NCI-H2196 treated with DMSO at 0.1 percent for 48 hours (cell line): ENCODE measurements around the gene SUGCT.

Source experiments
- DNase-seq: peaks from one replicate; lab custom pipeline; 2025; ENCODE audit not compliant: unreplicated experiment; lab: John Stamatoyannopoulos, UW

SUGCT gene

DNA sequence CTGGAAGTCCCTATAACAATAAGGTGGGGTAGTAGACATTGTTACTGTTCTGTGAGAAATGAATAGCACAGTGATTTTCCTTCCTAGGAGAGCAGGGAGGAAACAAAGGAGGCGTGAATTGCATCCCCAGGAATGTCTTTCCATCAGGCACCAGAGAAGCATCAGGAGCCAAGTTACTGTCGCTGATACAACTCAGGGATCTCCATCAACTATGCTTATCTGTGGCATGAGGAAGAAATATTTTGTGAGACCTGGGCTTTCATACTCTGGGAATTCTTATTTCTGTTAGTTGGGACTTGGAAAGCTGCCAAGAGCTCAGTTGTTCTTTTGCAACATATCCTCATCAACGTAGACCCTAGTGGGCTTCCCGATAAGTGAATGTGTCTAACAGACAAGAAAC is 622.3 kb downstream of the SUGCT start:
- DNase-seq, result no peak

DNA sequence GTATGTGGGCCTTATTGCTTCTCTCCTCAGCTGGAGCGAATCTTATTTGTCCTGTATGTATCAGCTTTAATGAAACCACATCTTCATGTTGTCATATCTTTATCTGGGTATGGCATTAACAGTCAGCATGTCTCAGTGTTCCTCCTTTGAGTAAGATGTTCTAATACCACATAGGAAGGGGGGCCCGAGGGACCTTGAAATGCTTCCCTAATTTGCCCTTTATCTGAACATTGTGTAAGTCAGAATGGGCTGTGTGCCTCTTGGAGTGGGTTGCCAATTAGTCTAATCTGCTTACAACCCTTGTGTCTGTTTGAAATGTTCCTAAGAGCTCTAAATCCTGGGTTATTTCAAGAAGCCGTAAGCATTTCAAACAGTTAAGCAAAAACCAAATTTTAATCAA is 623.8 kb downstream of the SUGCT start:
- DNase-seq, result no peak

DNA sequence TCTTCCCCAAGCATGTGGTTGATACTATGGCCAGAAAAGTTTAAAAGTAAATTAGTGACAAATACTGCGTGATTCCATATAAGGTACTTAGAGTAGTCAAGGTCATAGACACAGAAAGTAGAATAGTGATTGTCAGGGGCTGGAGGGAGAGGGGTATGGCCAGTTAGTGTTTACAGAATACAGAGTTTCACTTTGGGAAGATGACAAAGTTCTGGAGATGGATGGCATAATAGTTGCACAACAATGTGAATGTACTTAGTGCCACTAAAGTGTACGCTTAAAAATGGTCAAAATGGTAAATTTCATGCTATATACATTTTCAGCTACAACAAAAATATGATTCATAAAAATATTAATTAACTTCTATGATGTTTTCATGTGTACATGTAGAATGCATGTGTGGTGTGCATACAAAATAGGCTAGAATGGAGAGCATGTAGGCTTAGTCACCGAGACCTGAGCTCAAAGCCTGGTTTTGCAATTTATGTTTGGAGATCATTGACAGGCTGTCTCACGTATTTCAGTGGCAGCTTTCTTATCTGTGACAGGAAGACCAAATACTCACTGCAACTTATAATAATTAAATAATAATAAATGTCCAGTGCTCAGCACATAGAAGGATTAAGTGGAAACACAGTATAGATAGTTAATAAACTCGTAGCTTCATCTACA is 625.6 kb downstream of the SUGCT start:
- no peak for DNase-seq

DNA sequence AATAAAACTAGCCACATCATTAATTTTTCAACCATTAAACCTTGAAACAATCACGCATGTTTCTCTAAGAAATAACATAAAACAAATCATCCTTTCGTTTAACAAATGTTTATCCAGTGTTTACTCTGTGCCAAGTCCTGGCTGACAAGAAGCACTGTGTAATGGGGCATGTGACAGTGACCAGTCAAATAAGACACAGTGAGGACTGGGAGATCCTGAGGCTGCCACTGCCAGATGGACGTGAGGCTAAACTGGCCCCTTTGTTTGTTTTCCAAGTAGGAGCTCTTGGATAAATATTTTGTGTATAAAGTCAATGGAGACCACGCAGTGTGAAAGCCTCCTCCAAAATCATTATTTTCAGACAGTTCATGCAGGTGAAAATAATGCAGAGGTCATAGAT is 626.2 kb downstream of the SUGCT start:
- DNase-seq, result no peak

DNA sequence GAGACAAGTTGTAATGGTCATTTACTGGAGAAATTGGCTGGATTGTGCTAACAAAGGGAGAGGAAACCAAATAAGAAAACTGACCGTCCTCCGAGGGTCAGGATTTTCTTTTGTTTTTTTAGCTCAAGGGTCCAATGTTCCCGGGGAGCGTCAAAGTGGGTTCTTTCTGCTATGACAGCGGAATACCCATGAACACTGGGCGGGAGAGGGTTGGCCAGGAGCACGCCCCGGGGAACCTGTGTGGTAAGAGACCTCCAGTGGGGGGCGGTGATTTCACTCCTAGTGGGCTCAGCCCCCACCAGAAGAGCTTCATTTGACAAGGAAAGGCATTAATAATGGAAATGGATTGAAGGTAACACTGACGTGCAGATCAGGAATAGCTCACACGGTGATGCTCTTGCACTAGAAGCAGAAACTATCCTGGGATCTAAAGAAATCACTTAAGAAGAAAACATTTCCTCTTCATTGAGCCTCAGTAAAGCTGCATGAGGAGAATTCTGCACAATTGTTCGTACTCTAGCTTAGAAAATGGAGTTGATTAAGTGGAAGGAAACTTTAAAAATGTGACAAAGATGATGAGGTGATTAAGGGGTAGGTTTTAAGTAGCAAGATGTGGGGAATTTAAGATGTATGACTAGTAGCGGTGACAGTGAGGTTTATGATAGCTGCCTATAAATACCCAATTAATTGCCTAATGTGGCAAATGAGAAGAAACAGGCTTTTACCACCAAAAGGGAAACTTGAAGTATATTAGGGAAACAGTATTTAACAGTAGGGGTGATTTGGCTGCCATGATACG is 627.2 kb downstream of the SUGCT start:
- DNase-seq, result no peak

DNA sequence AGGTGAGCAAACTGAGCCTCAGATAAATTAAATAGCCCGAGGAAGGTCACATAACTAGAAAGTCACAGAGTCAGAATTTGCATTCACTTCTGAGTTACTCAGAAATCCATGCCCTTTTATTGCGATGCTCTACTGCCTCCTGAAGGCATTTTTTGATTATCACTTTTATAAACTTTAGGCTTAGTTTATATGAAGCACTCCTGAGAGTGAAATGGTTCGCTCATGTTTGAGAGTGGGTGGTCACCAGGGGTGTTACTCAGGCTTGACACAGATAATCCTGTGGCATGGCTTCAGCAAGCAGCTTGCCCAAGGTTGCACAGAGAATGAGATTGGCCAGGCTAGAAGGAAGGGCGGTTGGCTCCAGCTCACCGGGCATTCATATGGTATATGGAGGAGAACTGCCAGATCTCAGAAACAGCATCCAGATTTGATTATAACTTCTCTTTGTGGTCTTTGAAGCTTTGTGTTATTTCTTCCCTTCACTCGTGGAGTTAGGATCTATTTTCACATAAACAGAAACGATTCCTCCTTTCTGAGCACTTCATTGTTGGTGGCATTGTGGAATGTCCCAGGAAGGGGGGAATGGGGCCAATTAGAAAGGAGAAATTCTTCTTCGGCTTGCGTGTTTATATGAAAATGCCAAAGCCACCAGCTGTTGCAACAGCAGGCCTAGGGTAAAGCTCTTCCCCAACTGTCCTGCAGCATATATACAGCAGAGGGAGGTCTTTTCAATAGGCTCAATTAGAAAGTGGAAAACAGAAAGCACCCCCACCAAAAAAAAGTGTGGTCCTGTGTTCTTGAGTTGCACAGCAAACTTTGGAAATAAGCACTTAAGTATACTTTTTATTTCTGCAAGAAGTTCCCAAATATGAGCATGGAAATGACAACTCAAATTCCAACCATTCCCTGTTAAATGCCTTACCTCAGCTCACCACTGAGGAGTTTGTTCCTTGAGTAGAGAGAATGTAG is 628.8 kb downstream of the SUGCT start:
- no peak for DNase-seq

DNA sequence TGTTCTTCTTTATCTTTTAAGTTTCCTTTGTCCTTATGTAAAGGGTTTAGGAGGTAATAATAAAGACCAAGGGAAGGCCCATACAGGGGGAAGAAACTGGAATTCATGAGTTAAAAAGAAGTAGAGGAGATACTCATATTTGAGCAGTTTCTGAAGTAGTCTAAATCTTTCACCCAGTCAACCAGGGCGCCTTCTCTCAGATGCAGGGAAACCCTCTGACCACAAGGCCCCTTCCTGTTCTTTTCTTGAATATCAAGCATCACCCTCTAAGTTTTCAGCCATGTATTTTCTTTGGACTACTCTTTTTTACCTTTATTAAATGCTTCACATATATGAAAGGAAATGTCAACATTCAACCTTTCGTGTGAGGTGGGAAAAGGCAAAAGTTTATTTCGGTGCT is 630.8 kb downstream of the SUGCT start:
- DNase-seq, result no peak

DNA sequence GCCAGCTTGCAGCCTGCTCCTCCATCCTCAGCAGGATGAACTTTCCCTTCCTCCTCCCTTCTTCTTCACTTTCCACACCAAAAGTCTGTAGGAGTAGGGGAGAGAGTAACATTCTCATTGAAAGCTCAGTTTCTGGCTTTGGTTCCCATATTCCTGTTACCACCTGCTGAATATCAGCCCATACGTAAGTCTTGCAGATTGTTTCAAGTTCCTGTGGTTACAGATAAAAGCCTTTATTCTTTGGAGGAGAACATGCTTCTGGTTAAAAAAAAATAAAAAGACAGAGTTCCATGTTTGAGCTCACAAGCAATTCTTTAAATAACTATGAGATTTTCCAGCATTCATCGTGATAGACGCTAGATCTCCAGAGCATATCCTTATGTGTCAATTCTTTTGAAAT is 637.3 kb downstream of the SUGCT start:
- DNase-seq, result no peak

DNA sequence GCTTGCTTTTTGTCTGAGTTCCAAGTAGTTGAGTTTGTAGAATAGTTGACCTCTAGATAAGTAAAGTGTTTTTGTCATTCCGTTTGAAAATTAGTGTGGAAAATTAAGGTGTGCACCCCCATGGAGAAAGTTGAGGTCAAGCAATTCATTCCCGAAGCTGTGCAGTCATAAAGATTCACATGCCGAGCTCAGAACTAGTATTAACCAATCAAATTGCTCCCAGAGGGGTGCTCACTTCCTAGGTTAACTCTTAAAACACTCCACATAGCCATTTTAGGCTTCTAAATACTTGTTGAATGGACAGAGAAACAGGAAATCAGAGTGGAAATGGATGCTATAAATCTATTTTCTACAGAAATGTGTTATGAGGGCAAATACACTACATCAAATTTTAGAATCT is 638.9 kb downstream of the SUGCT start:
- no peak for DNase-seq

DNA sequence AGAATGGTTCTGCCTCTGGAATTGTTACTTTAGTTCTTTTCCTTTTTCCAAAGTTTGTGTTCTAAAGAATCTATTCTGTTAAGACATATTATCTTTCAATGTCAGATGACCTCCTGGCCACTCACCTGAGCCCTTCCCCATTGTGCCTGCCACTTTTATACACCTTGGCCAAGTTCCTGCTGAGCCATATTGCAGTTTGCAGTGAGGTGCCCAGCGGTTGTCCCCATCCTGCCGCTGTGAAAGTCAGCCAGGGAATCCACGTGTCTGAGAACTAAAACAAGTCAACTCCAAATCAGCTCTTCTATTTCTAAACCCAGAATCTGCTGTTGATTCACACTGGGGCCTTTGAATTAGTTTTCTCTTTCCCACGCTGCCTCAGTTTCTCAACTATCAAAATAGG is 641.1 kb downstream of the SUGCT start:
- no peak for DNase-seq

DNA sequence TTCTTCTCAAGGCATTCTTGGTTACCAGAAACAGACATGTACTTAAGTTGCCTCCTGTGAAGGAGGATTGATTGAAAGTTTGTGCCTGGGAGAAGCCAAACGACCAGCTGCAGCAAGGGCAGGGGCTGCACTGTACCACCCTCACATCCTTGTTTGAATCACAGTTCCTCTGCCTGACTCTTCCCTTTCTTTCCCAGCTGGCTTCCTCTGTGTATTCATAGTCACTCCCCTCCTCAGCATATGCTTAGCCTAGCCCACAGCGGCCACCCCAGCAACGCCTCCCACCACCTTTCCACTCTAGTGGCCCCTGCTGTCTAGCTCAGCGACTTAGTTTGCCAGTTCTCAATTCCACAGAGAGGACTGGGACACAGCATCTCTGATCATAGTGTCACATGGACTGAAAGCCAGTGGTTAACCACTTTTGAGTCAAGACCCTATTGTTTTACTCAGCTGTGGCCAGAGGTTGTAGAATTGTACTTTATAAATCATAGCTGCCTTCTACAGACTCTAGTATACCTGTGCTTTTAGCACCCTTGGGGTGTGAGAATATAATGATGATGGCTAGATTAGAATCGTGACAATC is 643.0 kb downstream of the SUGCT start:
- DNase-seq, result no peak

DNA sequence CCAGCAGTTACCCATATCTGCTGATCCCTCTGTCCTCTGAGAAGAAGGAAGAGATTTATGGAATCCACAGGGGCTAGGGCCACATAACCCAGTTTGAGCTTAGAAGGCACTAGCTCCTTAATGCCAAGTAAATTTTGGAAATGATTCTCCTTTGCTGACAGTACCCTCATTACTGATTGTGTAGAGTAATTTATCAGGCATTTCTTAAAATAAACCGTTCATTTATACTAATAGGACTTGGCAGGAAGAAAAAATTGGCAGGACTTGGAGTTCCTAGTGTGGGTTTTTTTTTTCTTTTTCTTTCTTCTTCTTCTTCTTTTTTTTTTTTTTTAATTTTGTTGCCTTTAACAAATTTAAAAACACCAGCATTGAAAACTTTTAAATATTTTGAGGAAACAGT is 645.7 kb downstream of the SUGCT start:
- no peak for DNase-seq

DNA sequence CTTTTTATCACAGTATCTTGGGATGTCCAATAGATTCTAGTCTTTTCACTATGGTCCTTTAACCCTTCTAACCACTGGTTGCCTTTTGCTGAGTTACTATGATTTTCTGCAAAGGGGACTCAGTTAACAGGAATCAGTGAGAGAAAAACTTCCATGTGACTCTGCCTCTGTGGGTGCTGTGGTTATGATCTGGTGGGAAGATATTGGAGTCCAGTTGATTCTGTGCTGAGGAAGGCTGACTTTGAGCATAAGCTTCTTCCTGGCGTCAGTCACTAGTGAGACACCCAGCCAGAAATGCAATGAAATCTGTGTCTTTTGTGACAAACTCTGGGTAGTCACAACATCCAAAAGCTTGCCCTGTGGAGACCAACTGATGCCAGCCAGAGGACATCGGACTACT is 648.0 kb downstream of the SUGCT start:
- DNase-seq, result no peak

DNA sequence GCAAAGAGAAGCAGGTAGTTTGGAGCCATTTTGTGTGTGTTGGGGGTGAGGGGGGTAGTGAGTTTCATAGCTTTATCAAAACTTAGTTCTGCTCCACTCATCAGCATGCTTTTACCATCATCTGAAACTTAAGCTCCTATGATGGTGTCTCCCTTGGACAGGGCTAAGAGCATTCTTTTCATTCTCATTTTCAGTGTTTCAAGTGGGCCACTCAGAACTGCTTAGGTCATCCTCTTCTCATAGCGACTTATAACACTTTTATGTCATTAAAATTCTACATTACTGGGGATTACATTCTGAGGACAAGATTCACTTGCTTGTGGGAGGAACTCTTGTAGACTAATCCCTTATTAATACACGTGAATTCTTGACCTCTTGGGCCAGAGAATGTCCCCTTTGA is 649.4 kb downstream of the SUGCT start:
- no peak for DNase-seq

DNA sequence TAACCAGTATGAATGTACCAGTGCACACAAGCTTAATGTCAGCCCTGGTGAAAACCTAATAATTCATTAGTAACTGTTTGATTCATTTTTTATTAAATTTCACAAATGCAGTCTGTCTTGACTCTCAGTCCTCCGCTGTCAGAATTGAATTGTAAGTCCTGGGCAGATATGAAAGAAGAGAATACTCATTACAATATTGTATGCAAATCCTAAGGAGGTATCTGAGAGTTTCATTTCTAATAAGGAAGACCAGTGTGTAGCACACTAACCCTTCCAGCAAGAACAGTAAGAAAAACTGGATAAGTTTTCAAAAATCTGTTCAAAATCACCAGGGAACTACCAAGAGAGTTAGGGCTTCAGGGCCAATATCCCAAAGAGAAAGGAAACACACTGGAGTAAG is 652.1 kb downstream of the SUGCT start:
- DNase-seq, result no peak

DNA sequence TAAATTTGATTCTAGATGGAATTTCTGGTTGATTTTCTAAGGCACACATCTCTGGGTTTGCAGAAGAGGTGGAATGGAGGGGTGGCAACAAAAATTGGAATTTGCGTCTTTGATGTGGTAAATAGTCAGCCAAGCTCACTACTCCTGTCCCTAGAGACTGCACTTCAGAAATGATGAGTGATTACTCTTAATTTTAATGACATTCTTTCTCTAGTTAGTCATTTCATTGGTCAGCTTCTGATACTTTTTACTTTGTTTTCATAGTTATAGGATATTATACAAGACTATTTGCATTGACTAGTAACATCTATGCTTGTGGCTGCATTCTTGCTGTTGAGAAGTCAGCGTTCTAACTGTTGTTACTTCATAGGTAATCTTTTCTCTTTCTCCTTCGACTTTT is 658.3 kb downstream of the SUGCT start:
- no peak for DNase-seq

DNA sequence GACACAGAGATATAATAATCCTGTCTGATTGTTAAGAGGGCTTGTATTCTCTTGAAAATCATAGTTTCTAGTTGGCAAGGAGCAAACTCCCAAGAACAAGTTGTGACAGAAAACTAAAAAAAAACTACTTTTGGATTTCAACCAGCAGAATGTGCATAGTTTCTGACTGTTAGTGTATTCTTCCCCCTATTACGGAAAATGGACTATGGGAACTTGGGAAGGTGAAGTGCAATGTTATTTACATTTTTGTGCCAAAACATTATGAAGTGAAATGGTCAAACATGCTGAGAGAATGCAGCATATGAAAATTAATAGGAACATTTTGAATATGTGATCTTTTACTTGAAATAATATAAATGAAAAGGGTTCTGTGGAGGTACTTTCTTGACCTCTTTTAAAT is 660.8 kb downstream of the SUGCT start:
- no peak for DNase-seq

DNA sequence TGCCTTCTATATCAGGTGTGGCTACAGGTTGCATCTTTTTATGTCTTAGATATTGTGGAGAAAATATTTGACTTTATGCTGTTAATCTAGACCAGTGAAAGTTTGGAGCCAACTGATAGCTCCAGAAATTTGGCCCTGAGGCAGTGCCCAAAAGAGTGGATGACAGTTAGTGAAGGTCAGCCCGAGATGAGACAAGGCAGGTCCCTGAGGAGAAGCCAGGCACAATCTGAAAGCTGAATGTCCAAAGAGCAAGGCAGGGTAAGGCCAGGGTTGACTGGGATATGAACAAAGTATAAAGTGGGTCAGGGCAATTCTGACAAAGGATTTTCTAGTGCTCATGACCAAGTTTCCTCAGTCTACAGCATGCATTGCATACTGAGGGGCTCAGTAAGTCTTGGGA is 661.9 kb downstream of the SUGCT start:
- DNase-seq, result no peak

DNA sequence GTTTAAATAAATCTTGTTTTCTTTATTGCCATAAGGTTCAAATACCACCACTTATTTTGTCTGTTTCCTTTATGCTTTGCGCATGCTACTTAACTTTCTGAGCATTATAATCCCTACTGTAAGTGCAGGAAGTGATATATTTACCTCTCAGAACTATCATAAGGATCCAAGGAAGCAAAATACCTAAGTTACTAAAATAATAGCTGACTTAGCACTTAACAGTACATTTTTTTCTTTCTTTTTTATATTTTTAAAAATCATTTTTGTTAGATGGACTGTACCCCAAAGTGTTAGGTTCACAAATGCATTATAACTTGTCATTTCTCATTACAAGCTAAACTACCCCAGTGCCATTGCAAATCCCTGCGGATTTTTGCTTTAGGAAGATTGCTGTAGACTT is 663.8 kb downstream of the SUGCT start:
- no peak for DNase-seq

DNA sequence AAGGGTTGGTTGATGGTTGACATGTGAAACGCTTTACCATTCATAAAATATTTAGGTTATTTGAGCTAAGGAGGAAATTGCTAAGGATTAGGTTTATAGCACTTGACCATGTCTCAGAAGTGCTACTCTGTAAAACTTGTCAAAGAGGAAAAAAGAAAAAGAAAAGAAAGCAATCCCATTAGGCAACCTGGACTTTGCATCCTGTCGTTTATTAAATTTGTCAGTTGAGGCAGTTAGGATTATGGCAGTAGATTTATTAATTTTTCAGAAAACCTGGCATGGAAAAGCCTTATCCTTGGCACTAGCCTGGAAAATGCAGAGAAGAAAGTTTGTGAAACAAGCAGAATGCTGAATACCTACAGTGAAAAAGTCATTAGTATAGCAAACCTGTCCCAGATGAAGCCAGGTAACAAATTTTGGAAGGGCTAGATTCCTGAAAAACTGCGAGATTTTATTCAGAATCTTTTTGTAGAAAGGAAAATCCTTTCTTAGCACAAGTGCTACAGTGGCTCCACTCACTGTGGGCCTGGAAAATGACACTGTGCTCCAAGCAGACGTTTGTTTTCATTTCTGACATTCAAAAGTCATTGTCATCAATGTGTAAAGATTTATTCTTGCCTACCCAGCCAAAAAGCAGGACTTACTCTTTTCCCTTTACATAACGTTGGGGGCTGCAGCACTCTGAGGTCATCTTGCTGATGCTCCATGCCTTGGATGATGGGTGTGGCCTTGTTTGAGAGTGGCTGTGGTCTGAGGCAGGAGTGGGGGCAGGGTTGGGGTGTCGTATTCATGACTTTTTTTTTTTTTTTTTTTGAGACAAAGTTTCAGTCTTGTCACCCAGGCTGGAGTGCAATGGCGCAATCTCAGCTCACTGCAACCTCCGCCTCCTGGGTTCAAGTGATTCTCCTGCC is 664.9 kb downstream of the SUGCT start:
- no peak for DNase-seq
